Activated T-helper 17 cell treated with anti-CD3 and anti-CD28 coated beads, Interleukin-2, amount 50 U/mL, for 72 hours (primary cell): ENCODE measurements around the gene CBS. TPM values are rescaled to one million over a fixed set of nuclear protein-coding genes. Genes with fewer than 3 reads are reported as not detected.
A peak's percentile ranks its signal among the peaks of the same experiment; 100 is the strongest.
"Not testable (repeated sequence)": the region's sequence is repeated elsewhere in the genome, so short reads cannot be mapped to it uniquely, and the experiment has no call there.

Experiments
- ATAC-seq: fragments of 150-1000 bp; cut with Tn5 transposase; replicated peaks from 2 replicates; pipeline ENCODE4 v1.10.0; 2021; ENCODE audit warnings: mild to moderate bottlenecking, moderate library complexity
- H3K27ac Mint-ChIP-seq: one replicate; pipeline ENCODE4 v1.8.0; 2022; ENCODE audit warnings: mixed read lengths
- H3K27me3 Mint-ChIP-seq: one replicate; pipeline ENCODE4 v1.8.0; 2022; ENCODE audit warnings: mixed read lengths
- H3K36me3 Mint-ChIP-seq: one replicate; pipeline ENCODE4 v1.8.0; 2022; ENCODE audit warnings: low read depth, mild to moderate bottlenecking, mixed read lengths
- H3K4me1 Mint-ChIP-seq: one replicate; pipeline ENCODE4 v1.8.0; 2022; ENCODE audit warnings: mixed read lengths
- H3K4me3 Mint-ChIP-seq: one replicate; pipeline ENCODE4 v1.8.0; 2022; ENCODE audit warnings: mild to moderate bottlenecking, mixed read lengths
- H3K9me3 Mint-ChIP-seq: one replicate; pipeline ENCODE4 v1.8.0; 2022; ENCODE audit warnings: mixed read lengths
- total RNA-seq, 2 donors: library from RNA; stranded (reverse); gene quantifications; one replicate each; pipeline ENCODE4 v1.2.3, GENCODE V29; 2022

Gene CBS
- 10 to 100 TPM in 1 of 2 donors, 1 to 10 TPM in 1; 2.9 to 10.1 TPM for total RNA-seq

DNA sequence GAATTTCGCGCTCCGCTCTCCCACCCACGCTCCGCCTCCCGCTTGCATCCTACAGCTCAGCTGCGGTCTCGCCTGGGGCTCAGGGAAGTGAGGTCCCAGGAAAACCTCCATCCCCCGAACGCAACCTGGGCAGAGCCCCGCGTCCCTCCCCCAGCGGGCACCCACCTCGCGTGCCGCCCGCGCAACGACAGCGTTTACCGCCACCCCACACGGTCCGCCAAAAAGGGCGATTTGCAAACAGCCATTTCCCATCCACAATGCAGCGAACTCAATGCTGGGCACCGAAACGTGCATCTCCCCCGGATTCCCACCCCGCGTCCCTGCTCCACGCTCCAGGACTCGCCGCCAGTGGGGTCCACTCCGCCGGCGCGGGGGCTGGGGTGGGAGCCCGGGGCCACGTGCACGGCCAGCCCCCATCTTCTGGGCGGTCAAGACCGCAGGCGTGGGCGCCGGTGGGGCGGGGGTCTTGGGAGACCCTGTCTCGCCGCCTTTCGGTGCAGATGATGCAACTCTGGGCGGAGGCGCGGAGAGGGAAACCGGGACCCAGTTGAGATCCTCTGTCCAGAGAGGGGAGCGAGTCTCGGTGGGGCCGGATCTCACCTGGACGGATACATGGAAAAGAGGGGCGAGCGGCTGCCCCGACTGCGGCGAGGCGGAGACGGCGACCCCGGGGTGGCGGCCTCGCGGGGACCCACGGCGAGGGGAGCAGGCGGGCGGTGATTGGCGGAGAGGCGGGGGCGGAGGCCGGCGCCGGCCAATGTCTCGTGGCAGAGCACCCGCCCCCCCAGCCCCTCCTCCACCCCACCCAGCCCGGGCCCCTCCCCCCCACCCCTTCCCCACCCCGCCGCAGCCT is at the start of gene CBS:
Gene CBS, minus strand, starts transcription at position 666 of the 853 bp plus-strand sequence. CDS start 3,642 bp downstream, outside the sequence.
- ATAC-seq, H3K4me3 Mint-ChIP-seq, H3K9me3 Mint-ChIP-seq, H3K27ac Mint-ChIP-seq, H3K27me3 Mint-ChIP-seq, H3K36me3 Mint-ChIP-seq, H3K4me1 Mint-ChIP-seq: not testable (repeated sequence)

DNA sequence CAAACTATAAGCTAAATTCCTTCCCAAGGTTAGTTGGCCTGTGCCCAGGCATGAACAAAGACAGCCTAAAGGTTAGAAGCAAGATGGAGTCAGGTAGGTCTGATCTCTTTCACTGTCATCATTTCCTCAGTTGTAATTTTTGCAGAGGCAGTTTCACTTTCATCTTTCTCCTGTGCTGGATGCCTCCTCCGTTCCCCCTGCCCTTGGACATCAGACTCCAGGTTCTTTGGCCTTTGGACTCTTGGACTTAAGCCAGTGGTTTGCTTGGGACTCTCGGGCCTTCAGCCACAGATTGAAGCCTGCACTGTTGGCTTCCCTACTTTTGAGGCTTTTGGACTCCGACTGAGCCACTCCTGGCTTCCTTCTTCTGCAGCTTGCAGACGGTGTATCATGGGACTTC is 40.3 kb upstream of the CBS start:
- ATAC-seq, H3K4me3 Mint-ChIP-seq, H3K9me3 Mint-ChIP-seq, H3K27me3 Mint-ChIP-seq, H3K4me1 Mint-ChIP-seq, H3K36me3 Mint-ChIP-seq, H3K27ac Mint-ChIP-seq: not testable (repeated sequence)

GRCh38 chr21:43114483-43114882 is 38.8 kb upstream of the CBS start:
- not testable (repeated sequence) for H3K9me3 Mint-ChIP-seq, H3K4me1 Mint-ChIP-seq, H3K4me3 Mint-ChIP-seq, H3K27ac Mint-ChIP-seq, H3K36me3 Mint-ChIP-seq, H3K27me3 Mint-ChIP-seq, ATAC-seq

- not testable (repeated sequence) for H3K27ac Mint-ChIP-seq, H3K4me1 Mint-ChIP-seq, H3K9me3 Mint-ChIP-seq, H3K36me3 Mint-ChIP-seq, H3K4me3 Mint-ChIP-seq, H3K27me3 Mint-ChIP-seq
- ATAC-seq: peak; percentile 74
These were observed 33.4 kb upstream of the CBS start for GRCh38 chr21:43109006-43109405.

DNA sequence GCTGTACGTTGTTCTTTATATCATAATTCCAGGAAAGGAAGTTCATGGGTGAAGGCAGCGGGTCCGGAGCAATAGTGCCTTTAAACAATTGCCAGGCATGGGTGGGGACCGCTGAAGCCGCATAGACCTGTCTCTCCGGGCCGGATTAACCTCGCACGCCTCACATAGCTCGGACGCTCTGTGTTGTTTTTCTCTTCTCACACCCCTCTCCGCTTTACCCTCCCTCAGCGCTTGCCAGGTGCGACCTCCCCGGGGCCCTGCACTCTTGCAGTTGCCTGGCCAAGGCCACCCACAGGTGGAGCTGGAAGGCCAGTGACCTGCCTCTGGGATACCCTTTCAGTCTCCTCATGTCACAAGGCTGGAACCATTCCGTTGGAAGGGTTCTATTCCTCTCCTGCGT is 32.5 kb upstream of the CBS start:
- H3K4me1 Mint-ChIP-seq, H3K27ac Mint-ChIP-seq, H3K36me3 Mint-ChIP-seq, H3K4me3 Mint-ChIP-seq, H3K27me3 Mint-ChIP-seq, H3K9me3 Mint-ChIP-seq: not testable (repeated sequence)
- peak; percentile 22 for ATAC-seq

DNA sequence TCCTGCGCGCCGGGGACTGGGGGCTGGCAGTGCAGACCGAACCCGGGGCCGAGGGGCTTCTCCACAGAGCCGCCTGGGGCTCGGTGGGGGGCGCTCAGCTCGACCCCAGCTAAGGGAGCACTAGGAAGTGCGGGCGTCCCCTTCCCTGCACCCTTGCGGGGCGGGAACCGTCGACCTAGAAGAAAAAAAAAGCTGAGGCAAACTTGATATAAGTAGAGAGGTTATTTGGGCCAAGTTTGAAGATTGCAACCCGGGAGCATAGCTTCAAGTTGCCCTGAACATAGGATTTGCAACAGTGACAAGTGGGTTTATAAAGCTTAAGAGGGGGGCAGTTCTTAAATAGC is 32.1 kb upstream of the CBS start:
- not testable (repeated sequence) for H3K36me3 Mint-ChIP-seq, H3K27me3 Mint-ChIP-seq, ATAC-seq, H3K27ac Mint-ChIP-seq, H3K4me1 Mint-ChIP-seq, H3K9me3 Mint-ChIP-seq, H3K4me3 Mint-ChIP-seq

- ATAC-seq: peak; percentile 89
These were observed 31.5 kb upstream of the CBS start, which contains the start of gene U2AF1 for GRCh38 chr21:43106965-43107793. TSS of gene U2AF1 (minus strand) at chr21:43107570. CDS start at chr21:43107494, 76 bp downstream.

DNA sequence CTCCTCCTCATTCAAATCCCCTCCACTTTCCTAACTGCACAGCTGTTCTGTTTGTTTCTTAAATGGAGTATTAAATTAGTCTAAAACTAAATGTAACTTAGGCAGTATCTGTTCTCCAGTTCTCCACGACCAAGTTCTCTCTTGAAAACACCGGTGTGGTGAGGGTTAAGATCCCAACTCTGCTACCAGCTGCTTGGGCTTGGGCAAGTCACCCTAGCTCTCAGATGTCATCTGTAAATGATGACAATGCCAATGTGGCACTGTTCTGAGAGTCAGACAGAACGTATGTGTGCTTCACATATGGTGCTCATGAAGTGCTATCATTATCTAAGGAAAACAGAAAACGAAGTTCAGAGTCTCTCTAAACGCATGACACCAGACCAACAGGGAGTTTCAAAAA is 29.0 kb upstream of the CBS start:
- not testable (repeated sequence) for H3K27me3 Mint-ChIP-seq, H3K27ac Mint-ChIP-seq

More at GRCh38 chr21:43106965-43107793, 31.5 kb upstream of the CBS start, which contains the start of gene U2AF1:
- H3K4me1 Mint-ChIP-seq, H3K27me3 Mint-ChIP-seq, H3K4me3 Mint-ChIP-seq, H3K9me3 Mint-ChIP-seq, H3K36me3 Mint-ChIP-seq, H3K27ac Mint-ChIP-seq: not testable (repeated sequence)

DNA sequence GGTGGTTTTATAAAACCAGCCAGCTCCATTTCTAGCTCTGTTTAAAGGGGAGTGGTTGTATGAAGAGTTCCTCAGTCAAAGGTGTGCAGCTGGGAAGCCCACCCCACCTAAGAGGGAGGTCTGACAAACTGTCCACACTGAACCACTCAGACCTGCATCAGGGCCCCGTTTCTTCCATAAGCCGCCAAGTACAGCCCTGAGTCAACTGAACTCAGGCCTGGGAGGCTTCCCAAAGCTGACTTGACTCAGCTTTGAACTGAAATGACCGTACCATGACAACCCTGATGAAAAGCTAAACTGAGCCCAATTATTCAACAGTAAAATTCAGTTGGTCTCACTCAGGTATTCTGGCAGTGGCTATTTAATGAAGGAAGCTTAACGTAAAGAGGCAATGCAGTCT is 26.6 kb upstream of the CBS start:
- not testable (repeated sequence) for H3K27me3 Mint-ChIP-seq, H3K9me3 Mint-ChIP-seq, H3K4me3 Mint-ChIP-seq, H3K36me3 Mint-ChIP-seq, H3K27ac Mint-ChIP-seq, H3K4me1 Mint-ChIP-seq
- peak; percentile 50 for ATAC-seq

More for the DNA sequence above, 29.0 kb upstream of the CBS start:
- not testable (repeated sequence) for H3K36me3 Mint-ChIP-seq, ATAC-seq, H3K4me1 Mint-ChIP-seq, H3K9me3 Mint-ChIP-seq, H3K4me3 Mint-ChIP-seq

DNA sequence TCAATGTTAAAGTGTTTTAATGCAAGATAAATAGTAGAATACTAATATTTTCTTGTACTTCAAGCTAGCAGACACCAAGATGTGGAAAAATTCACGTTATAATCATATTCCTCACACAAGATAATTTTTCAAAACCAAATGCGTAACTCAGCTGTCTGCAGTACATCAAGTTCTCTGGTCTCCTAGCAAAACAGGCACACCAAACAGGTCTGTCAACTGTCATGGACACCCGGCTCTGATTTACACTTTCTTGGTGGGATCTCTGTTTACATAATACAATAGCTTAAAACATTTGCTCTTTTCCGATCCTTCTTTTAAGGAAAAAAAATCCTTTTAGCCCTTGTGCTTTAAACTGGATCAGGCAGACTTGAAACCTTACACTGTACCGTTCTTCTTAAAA is 26.0 kb upstream of the CBS start:
- not testable (repeated sequence) for ATAC-seq, H3K27me3 Mint-ChIP-seq, H3K36me3 Mint-ChIP-seq, H3K9me3 Mint-ChIP-seq, H3K4me3 Mint-ChIP-seq, H3K4me1 Mint-ChIP-seq, H3K27ac Mint-ChIP-seq

- not testable (repeated sequence) for H3K4me3 Mint-ChIP-seq, ATAC-seq, H3K4me1 Mint-ChIP-seq, H3K36me3 Mint-ChIP-seq, H3K27me3 Mint-ChIP-seq, H3K9me3 Mint-ChIP-seq, H3K27ac Mint-ChIP-seq
These were observed 25.4 kb upstream of the CBS start for GRCh38 chr21:43101000-43101399.

- H3K27ac Mint-ChIP-seq, H3K27me3 Mint-ChIP-seq, ATAC-seq: not testable (repeated sequence)
These were observed 16.5 kb upstream of the CBS start for GRCh38 chr21:43091979-43092614.

DNA sequence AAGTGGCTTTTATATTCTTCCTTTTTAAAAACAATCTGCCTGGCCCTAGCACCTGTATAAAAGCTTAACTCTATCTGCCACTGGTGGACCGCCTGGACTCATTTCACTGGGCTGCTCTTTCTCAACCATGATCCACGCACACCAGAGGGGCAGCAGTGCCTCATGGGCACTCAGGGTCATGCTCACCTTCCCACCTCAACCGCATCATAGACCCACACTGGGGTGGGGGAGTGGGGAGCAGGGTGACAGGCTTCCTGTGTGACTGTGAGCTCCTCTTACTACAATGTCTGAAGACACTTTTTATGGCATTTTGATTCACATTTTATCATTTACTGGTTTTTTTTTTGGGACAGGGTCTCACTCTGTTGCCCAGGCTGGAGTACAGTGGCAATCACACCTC is 15.3 kb upstream of the CBS start:
- H3K36me3 Mint-ChIP-seq: not testable (repeated sequence)

More at GRCh38 chr21:43091979-43092614, 16.5 kb upstream of the CBS start:
- H3K4me1 Mint-ChIP-seq, H3K9me3 Mint-ChIP-seq, H3K36me3 Mint-ChIP-seq, H3K4me3 Mint-ChIP-seq: not testable (repeated sequence)

DNA sequence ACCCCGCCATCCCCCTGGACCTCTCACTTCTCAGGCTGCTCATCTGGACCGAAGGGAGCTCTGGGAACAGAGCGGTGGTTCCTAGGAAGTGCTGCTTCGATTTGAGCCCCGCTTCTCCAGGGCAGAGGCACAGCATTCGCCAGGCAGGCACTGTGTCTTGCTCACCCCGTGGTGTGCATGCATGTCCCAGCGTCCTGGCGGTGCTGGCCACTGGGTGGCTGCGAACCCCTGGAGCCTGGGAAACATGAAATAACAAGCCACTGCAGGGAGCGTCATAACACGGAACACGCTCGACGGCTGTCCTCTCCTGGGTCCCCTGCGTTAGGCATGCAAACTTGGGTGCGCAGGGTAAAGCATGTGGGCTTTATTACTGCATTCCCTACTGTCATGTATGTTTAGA is 13.8 kb upstream of the CBS start:
- not testable (repeated sequence) for H3K27me3 Mint-ChIP-seq, H3K4me3 Mint-ChIP-seq, H3K36me3 Mint-ChIP-seq, H3K27ac Mint-ChIP-seq, H3K9me3 Mint-ChIP-seq, H3K4me1 Mint-ChIP-seq, ATAC-seq

More for the DNA sequence above, 15.3 kb upstream of the CBS start:
- ATAC-seq, H3K4me1 Mint-ChIP-seq, H3K27ac Mint-ChIP-seq, H3K9me3 Mint-ChIP-seq, H3K27me3 Mint-ChIP-seq, H3K4me3 Mint-ChIP-seq: not testable (repeated sequence)
